ENCODE data around the gene SLC35E1.

Gene SLC35E1

GRCh38 chr19:16532440-16533234, 39.6 kb downstream of the SLC35E1 start:
- Histone ChIP-seq H3K4me1 (ENCODE audit: control insufficient read depth, insufficient read depth, low read length) (no peaks in the 10 kb centered on the region), H3K9me3 (ENCODE audit: control insufficient read depth, low read length) (no peaks in the 10 kb centered on the region), H3K27me3 (ENCODE audit: control insufficient read depth, insufficient read depth, low read length) (no peaks in the 10 kb centered on the region), H3K9ac (ENCODE audit: low read length) (no peak overlapping the region), H3K4me3 (ENCODE audit: low read length) (no peak overlapping the region), H3K36me3 (ENCODE audit: control insufficient read depth, insufficient read depth, low read length) (peaks cover 24% of the 10 kb centered on the region)

- Histone ChIP-seq H3K9ac (ENCODE audit: low read length) (no peak overlapping the region), H3K4me1 (ENCODE audit: control insufficient read depth, insufficient read depth, low read length) (no peaks in the 10 kb centered on the region), H3K36me3 (ENCODE audit: control insufficient read depth, insufficient read depth, low read length) (peaks cover 26% of the 10 kb centered on the region), H3K27me3 (ENCODE audit: control insufficient read depth, insufficient read depth, low read length) (no peaks in the 10 kb centered on the region), H3K9me3 (ENCODE audit: control insufficient read depth, low read length) (no peaks in the 10 kb centered on the region), H3K4me3 (ENCODE audit: low read length) (no peak overlapping the region)
These were observed 40.9 kb downstream of the SLC35E1 start for GRCh38 chr19:16531380-16531669.

DNA sequence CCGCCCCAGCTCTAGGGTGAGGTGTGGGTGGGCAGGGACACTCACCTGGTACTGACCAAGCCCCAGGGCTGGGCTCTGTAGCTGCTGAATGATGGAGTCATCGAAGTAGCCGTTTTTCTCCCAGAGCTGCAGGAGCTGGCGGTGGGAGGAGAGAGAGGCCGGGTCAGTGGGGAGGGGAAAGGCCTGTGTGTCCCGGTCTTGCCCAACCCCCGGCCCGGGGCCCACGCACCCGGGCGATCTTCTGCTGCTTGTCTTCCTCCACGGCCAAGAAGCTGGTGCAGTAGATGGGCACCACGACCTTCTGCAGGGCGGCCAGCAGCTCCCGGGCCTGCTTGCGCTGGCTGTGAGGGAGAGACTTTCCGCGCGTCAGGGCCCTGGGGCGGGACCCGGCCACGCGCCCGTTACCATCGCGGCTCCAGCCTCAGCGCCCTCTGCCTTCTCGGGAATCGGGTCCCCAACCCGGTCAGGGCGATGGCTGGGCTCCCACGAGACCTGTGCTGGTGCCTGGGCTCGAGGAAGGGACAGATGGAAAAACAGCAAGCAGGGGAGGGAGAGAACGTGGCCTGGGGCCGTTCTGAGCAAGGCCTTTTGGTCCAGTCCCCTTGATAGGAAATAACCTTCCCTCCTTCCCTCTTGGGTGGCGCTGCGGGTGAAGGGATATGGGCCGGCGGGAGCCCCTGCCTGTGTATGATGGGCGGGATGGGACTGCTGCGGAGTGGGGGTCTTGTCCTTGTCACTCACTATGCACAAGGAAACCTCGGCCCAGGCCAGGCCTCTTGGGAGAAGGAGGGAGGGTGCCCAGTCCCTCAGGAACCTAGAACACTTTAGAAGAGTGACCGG, 41.5 kb downstream of the SLC35E1 start:
- Histone ChIP-seq H3K9ac (ENCODE audit: low read length) (no peak overlapping the region), H3K4me1 (ENCODE audit: control insufficient read depth, insufficient read depth, low read length) (no peaks in the 10 kb centered on the region), H3K27me3 (ENCODE audit: control insufficient read depth, insufficient read depth, low read length) (no peaks in the 10 kb centered on the region), H3K4me3 (ENCODE audit: low read length) (no peak overlapping the region), H3K36me3 (ENCODE audit: control insufficient read depth, insufficient read depth, low read length) (peaks cover 26% of the 10 kb centered on the region), H3K9me3 (ENCODE audit: control insufficient read depth, low read length) (no peaks in the 10 kb centered on the region)

DNA sequence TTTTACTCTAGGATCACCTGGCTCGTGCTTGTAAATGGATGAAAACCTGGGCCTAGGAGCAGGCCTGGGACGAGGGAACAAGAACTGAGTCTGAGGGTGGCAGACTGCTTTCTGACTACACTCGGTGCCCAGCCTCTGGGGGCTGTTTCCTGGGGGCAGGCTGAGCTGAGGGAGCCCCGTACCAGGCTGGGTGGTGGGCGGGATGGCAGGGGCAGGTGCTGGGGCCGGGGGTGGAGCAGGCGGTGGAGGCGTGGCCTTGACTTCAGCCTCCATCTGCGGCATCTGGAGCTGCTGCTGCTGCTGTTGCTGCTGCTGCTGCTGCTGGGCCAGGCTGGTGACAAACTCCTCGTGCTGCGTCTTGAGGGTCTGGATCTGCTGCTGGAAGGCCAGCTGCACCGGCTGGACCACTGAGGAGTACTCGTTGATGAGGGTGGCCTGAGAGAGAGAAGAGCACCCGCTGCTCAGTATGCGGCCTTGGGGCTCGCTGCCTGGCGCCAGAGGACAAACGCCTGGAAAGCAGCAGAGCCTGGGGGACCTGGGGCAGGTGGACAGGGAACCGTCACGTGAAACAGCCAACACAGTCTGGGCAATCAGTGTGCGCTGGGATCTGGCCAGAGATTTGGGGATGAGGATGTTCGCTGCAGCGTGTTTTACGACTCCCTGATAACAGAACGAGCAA, 42.6 kb downstream of the SLC35E1 start:
- Histone ChIP-seq H3K9ac (ENCODE audit: low read length) (no peak overlapping the region), H3K36me3 (ENCODE audit: control insufficient read depth, insufficient read depth, low read length) (peaks cover 26% of the 10 kb centered on the region), H3K4me3 (ENCODE audit: low read length) (no peak overlapping the region), H3K4me1 (ENCODE audit: control insufficient read depth, insufficient read depth, low read length) (no peaks in the 10 kb centered on the region), H3K27me3 (ENCODE audit: control insufficient read depth, insufficient read depth, low read length) (no peaks in the 10 kb centered on the region), H3K9me3 (ENCODE audit: control insufficient read depth, low read length) (no peaks in the 10 kb centered on the region)

DNA sequence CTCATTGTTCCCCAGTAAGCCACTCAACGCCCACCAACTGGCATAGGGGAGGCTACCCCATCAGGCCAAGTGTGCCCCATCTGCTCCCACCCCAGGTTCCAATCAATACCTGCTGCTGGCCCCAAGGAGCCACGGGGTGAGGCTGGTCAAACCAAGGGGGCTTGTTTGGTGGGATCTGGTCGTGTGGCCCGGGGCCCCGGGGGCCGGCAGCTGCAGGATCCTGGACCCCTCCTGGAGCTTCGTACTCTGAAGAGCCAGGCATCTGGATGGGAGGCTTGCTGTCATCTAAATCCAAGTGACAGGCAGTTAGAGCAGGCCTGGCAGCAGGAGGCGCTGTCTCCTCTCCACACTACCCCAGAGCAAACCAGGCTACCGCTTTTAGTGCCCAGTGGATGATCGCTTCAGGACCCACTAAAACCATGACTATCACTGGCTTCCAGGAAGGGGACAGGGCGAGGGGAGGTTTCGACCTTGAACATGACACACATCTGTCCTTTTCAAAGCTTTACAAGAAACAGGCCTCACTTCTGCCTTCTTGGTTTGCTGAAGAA, 44.2 kb downstream of the SLC35E1 start:
- Histone ChIP-seq H3K9me3 (ENCODE audit: control insufficient read depth, low read length) (no peaks in the 10 kb centered on the region), H3K4me3 (ENCODE audit: low read length) (no peak overlapping the region), H3K36me3 (ENCODE audit: control insufficient read depth, insufficient read depth, low read length) (peaks cover 35% of the 10 kb centered on the region), H3K27me3 (ENCODE audit: control insufficient read depth, insufficient read depth, low read length) (no peaks in the 10 kb centered on the region), H3K4me1 (ENCODE audit: control insufficient read depth, insufficient read depth, low read length) (no peaks in the 10 kb centered on the region), H3K9ac (ENCODE audit: low read length) (no peak overlapping the region)

DNA sequence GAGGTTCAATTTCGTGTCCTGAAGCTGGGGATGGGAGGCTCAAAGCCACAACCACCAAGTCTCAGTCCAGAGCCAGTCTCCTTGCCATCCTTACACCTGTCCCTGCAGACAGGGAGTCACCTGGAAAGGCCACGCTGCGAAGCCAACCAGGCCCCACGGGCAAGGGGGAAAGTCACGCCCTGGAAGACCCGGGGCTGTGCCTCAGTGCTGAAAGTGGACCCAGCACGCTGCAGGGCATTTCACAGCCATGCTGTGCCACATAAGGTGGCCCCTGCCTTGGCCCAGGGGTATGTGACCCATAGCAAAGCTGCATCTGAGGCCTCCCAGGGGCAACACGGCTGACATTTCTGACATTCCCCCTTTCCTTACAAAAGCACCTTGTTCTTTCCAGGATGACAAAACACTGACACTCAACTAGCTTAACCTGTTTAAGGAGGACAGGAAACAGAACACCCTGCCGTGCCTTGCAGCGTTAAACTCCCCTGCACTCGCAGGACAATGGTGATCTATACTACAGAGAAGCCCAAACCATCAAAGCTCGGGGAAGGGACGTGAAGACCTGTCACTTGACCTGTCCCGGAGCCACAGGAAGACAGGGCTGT, 44.8 kb downstream of the SLC35E1 start:
- Histone ChIP-seq H3K36me3 (ENCODE audit: control insufficient read depth, insufficient read depth, low read length) (peaks cover 38% of the 10 kb centered on the region), H3K4me1 (ENCODE audit: control insufficient read depth, insufficient read depth, low read length) (no peaks in the 10 kb centered on the region), H3K27me3 (ENCODE audit: control insufficient read depth, insufficient read depth, low read length) (no peaks in the 10 kb centered on the region), H3K4me3 (ENCODE audit: low read length) (no peak overlapping the region), H3K9ac (ENCODE audit: low read length) (no peak overlapping the region), H3K9me3 (ENCODE audit: control insufficient read depth, low read length) (no peaks in the 10 kb centered on the region)

DNA sequence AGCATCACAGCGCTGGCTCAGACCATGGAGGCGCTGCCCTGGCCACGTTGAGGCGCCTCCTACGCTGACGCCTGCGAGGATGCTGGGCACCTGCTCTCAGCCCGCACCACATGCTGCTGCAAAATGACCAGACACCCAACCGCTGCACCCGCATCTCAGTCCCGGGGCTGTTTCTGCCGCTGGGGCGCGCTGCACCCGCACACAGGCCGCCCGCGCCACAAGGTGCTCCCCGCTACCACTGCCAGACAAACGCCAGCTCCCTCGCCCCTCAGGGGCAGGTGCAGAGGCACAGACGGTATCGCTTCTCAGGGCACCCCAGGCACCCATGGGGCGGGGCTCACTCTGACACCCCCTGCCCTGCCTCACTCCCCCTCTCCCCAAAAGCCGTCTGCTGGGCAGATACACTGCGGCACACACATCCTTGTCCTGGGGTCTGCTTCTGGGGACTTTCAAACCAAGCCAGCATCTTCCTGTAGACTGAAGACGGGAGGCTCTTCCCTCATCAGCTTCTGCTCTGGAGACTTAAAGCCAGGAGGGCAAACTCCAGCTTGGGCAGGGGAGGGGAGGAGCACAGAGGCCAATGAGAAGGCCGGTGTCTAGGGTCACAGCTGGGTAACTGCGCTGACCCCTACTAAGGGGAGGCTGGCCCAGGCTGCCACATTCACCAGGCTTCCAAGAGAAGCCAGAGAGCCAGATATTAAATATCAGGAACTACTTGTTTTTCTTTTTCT, 46.3 kb downstream of the SLC35E1 start:
- no peaks in the 10 kb centered on the region for H3K4me1 ChIP-seq (ENCODE audit: control insufficient read depth, insufficient read depth, low read length)
- H3K4me3 ChIP-seq (ENCODE audit: low read length) = no peak overlapping the region
- no peaks in the 10 kb centered on the region for H3K27me3 ChIP-seq (ENCODE audit: control insufficient read depth, insufficient read depth, low read length)
- H3K36me3 ChIP-seq (ENCODE audit: control insufficient read depth, insufficient read depth, low read length) = peaks cover 39% of the 10 kb centered on the region
- no peaks in the 10 kb centered on the region for H3K9me3 ChIP-seq (ENCODE audit: control insufficient read depth, low read length)
- H3K9ac ChIP-seq (ENCODE audit: low read length) = no peak overlapping the region

DNA sequence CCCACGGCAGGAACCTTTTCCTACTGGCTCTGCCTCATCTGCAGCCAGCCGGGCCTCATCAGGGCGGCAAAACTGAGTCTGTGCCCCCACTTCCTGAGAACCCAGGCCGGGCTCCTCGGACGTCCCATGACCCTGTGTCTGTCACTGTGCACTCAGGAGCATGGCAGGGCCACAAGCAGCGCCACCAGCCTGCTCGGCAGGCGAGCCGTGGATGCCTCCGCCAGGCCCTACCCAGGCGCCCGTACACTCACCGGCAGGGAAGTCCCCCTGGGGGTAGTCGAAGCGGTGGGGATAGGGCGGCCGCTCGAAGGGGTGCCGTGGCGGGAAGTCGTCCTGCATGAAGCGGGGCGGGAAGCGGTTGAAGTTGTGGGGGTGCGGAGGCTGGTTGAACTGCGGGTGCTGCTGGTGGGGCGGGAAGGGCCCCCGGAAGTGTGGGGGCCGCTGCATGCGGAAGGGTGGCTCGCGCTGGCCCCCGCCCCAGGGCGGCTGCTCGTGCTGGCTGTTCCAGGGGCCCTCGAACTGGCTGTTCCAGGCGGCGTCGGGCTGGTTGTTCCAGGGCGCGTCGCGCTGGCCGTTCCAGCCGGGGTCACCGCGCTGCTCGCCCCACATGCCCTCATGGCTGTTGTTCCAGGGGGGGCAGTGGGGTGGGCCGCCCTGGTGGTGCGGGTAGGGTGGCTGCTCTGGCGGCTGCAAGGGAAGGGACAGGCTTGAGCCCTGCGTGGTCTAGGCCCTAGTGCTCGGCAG, 47.1 kb downstream of the SLC35E1 start:
- Histone ChIP-seq H3K27me3 (ENCODE audit: control insufficient read depth, insufficient read depth, low read length) (no peaks in the 10 kb centered on the region), H3K36me3 (ENCODE audit: control insufficient read depth, insufficient read depth, low read length) (peaks cover 37% of the 10 kb centered on the region), H3K4me3 (ENCODE audit: low read length) (no peak overlapping the region), H3K9ac (ENCODE audit: low read length) (no peak overlapping the region), H3K9me3 (ENCODE audit: control insufficient read depth, low read length) (no peaks in the 10 kb centered on the region), H3K4me1 (ENCODE audit: control insufficient read depth, insufficient read depth, low read length) (no peaks in the 10 kb centered on the region)

- H3K36me3 ChIP-seq (ENCODE audit: control insufficient read depth, insufficient read depth, low read length) = peaks cover 28% of the 10 kb centered on the region
- no peaks in the 10 kb centered on the region for H3K9me3 ChIP-seq (ENCODE audit: control insufficient read depth, low read length)
- H3K4me3 ChIP-seq (ENCODE audit: low read length) = no peak overlapping the region
- no peak overlapping the region for H3K9ac ChIP-seq (ENCODE audit: low read length)
- no peaks in the 10 kb centered on the region for H3K27me3 ChIP-seq (ENCODE audit: control insufficient read depth, insufficient read depth, low read length)
- H3K4me1 ChIP-seq (ENCODE audit: control insufficient read depth, insufficient read depth, low read length) = no peaks in the 10 kb centered on the region
These were observed 49.4 kb downstream of the SLC35E1 start for GRCh38 chr19:16522559-16523377.

GRCh38 chr19:16521715-16522289, 50.4 kb downstream of the SLC35E1 start:
- Histone ChIP-seq H3K4me3 (ENCODE audit: low read length) (no peak overlapping the region), H3K9ac (ENCODE audit: low read length) (no peak overlapping the region), H3K4me1 (ENCODE audit: control insufficient read depth, insufficient read depth, low read length) (no peaks in the 10 kb centered on the region), H3K36me3 (ENCODE audit: control insufficient read depth, insufficient read depth, low read length) (peaks cover 25% of the 10 kb centered on the region), H3K27me3 (ENCODE audit: control insufficient read depth, insufficient read depth, low read length) (no peaks in the 10 kb centered on the region), H3K9me3 (ENCODE audit: control insufficient read depth, low read length) (no peaks in the 10 kb centered on the region)
